SK-N-SH treated with all-trans-retinoic acid at 6 μM for 48 hours (cell line): ENCODE results near the gene SCAPER.

Experiments used
- ATAC-seq: fragments of 200-7000 bp; cut with Tn5 transposase; 3 replicates; pipeline ENCODE4 v1.9.1; 2020; ENCODE audit warnings: mild to moderate bottlenecking, moderate library complexity
- ARNTL ChIP-seq: fragments of 450-650 bp; formaldehyde crosslinking; IDR thresholded peaks from 2 replicates; pipeline ENCODE4 v1.5.0; 2020; ENCODE audit warnings: low read depth, mild to moderate bottlenecking, moderate library complexity, borderline replicate concordance
- BACH2 ChIP-seq: fragments of 250-450 bp; sonication (Bioruptor Pico); IDR thresholded peaks from 2 replicates; pipeline ENCODE4 v1.9.0; 2021; ENCODE audit warnings: mild to moderate bottlenecking, borderline replicate concordance
- CREB5 ChIP-seq: fragments of 250-450 bp; sonication (Bioruptor Pico); IDR thresholded peaks from 2 replicates; pipeline ENCODE4 v1.5.1; 2020; ENCODE audit warnings: low read depth, mild to moderate bottlenecking, moderate library complexity
- CSDC2 ChIP-seq: fragments of 250-450 bp; sonication (Bioruptor Pico); IDR thresholded peaks from 2 replicates; pipeline ENCODE4 v1.5.0; 2020; ENCODE audit warnings: mild to moderate bottlenecking, moderate library complexity
- CSRNP3 ChIP-seq: fragments of 250-450 bp; sonication (Bioruptor Pico); IDR thresholded peaks from 2 replicates; pipeline ENCODE4 v1.5.1; 2021; ENCODE audit warnings: mild to moderate bottlenecking, moderate library complexity
- ESRRG ChIP-seq: fragments of 250-450 bp; sonication (Bioruptor Pico); IDR thresholded peaks from 2 replicates; pipeline ENCODE4 v1.6.1; 2021; ENCODE audit warnings: mild to moderate bottlenecking
- GLIS3 ChIP-seq: fragments of 250-450 bp; sonication (Bioruptor Pico); IDR thresholded peaks from 2 replicates; pipeline ENCODE4 v1.5.0; 2020; ENCODE audit warnings: mild to moderate bottlenecking, moderate library complexity
- ISL1 ChIP-seq: fragments of 250-450 bp; sonication (Bioruptor Pico); IDR thresholded peaks from 2 replicates; pipeline ENCODE4 v2.1.2; 2022; ENCODE audit warnings: mild to moderate bottlenecking, moderate library complexity
- OSR1 ChIP-seq: fragments of 250-450 bp; sonication (Bioruptor Pico); IDR thresholded peaks from 2 replicates; pipeline ENCODE4 v1.8.0; 2022; ENCODE audit warnings: moderate library complexity, mild to moderate bottlenecking, inconsistent platforms
- PATZ1 ChIP-seq: fragments of 250-450 bp; sonication (Bioruptor Pico); IDR thresholded peaks from 2 replicates; pipeline ENCODE4 v1.8.0; 2020; ENCODE audit warnings: mild to moderate bottlenecking, moderate library complexity, borderline replicate concordance
- POU6F1 ChIP-seq: fragments of 250-450 bp; sonication (Bioruptor Pico); IDR thresholded peaks from 2 replicates; pipeline ENCODE4 v1.8.0; 2021; ENCODE audit warnings: low read depth, mild to moderate bottlenecking, moderate library complexity, borderline replicate concordance
- PPARA ChIP-seq: fragments of 250-450 bp; sonication (Bioruptor Pico); IDR thresholded peaks from 2 replicates; pipeline ENCODE4 v1.5.0; 2020; ENCODE audit warnings: mild to moderate bottlenecking, borderline replicate concordance
- RARB ChIP-seq: fragments of 250-450 bp; sonication (Bioruptor Pico); IDR thresholded peaks from 2 replicates; pipeline ENCODE4 v1.8.0; 2021; ENCODE audit warnings: mild to moderate bottlenecking, moderate library complexity
- SNAI2 ChIP-seq: fragments of 250-450 bp; sonication (Bioruptor Pico); IDR thresholded peaks from 2 replicates; pipeline ENCODE4 v1.5.0; 2020; ENCODE audit warnings: mild to moderate bottlenecking, moderate library complexity
- TOX ChIP-seq: fragments of 250-450 bp; sonication (Bioruptor Pico); IDR thresholded peaks from 2 replicates; pipeline ENCODE4 v1.8.0; 2021; ENCODE audit warnings: mild to moderate bottlenecking, moderate library complexity, borderline replicate concordance
- TSHZ2 ChIP-seq: fragments of 250-450 bp; sonication (Bioruptor Pico); IDR thresholded peaks from 2 replicates; pipeline ENCODE4 v1.5.0; 2020; ENCODE audit warnings: mild to moderate bottlenecking, moderate library complexity
- ZC3H10 ChIP-seq: fragments of 250-450 bp; sonication (Bioruptor Pico); IDR thresholded peaks from 2 replicates; pipeline ENCODE4 v1.5.1; 2021; ENCODE audit warnings: mild to moderate bottlenecking, moderate library complexity
- ZFP3 ChIP-seq: fragments of 250-450 bp; sonication (Bioruptor Pico); IDR thresholded peaks from 2 replicates; pipeline ENCODE4 v1.5.0; 2020; ENCODE audit warnings: mild to moderate bottlenecking, moderate library complexity
- ZFP30 ChIP-seq: fragments of 450-650 bp; formaldehyde crosslinking; IDR thresholded peaks from 2 replicates; pipeline ENCODE4 v1.5.0; 2022; ENCODE audit warnings: mild to moderate bottlenecking, moderate library complexity
- ZNF565 ChIP-seq: fragments of 450-650 bp; formaldehyde crosslinking; conservative IDR thresholded peaks from 2 replicates; pipeline ENCODE4 v1.5.0; 2020; ENCODE audit warnings: low read depth, mild to moderate bottlenecking, moderate library complexity
- ZNF70 ChIP-seq: fragments of 450-650 bp; formaldehyde crosslinking; IDR thresholded peaks from 2 replicates; pipeline ENCODE4 v1.5.0; 2020; ENCODE audit warnings: mild to moderate bottlenecking, moderate library complexity
- ZNF8 ChIP-seq: fragments of 450-650 bp; formaldehyde crosslinking; IDR thresholded peaks from 2 replicates; pipeline ENCODE4 v1.5.0; 2020; ENCODE audit warnings: mild to moderate bottlenecking, moderate library complexity

Gene SCAPER

GRCh38 chr15:76764004-76764403 lies 141.1 kb downstream of the SCAPER start:
- TF ChIP-seq ESRRG (CRISPR knock-in tag) (no peak), ZFP30 (no peak), CSDC2 (no peak), BACH2 (CRISPR knock-in tag) (no peak), TSHZ2 (no peak), ISL1 (CRISPR knock-in tag) (no peak), CSRNP3 (CRISPR knock-in tag) (no peak), ZNF70 (CRISPR knock-in tag) (no peak), PATZ1 (CRISPR knock-in tag) (no peak), TOX (CRISPR knock-in tag) (no peak), CREB5 (CRISPR knock-in tag) (no peak), OSR1 (CRISPR knock-in tag) (no peak), GLIS3 (CRISPR knock-in tag) (no peak), ZFP3 (CRISPR knock-in tag) (no peak), ZNF8 (CRISPR knock-in tag) (no peak), SNAI2 (CRISPR knock-in tag) (no peak), ZC3H10 (CRISPR knock-in tag) (no peak)
- no peak for ATAC-seq

GRCh38 chr15:76763554-76763953 lies 141.6 kb downstream of the SCAPER start:
- TF ChIP-seq ZFP30 = no peak
- no peak for TF ChIP-seq ZNF8 (CRISPR knock-in tag)
- no peak for TF ChIP-seq ESRRG (CRISPR knock-in tag)
- no peak for TF ChIP-seq OSR1 (CRISPR knock-in tag)
- no peak for TF ChIP-seq POU6F1 (CRISPR knock-in tag)
- TF ChIP-seq SNAI2 (CRISPR knock-in tag) = no peak
- TF ChIP-seq ZNF70 (CRISPR knock-in tag) = no peak
- TF ChIP-seq ISL1 (CRISPR knock-in tag) = no peak
- TF ChIP-seq GLIS3 (CRISPR knock-in tag) = no peak
- no peak for TF ChIP-seq CSDC2
- TF ChIP-seq ARNTL (CRISPR knock-in tag) = no peak
- no peak for TF ChIP-seq BACH2 (CRISPR knock-in tag)
- TF ChIP-seq PPARA (CRISPR knock-in tag) = no peak
- TF ChIP-seq ZNF565 (CRISPR knock-in tag) = no peak
- TF ChIP-seq TOX (CRISPR knock-in tag) = no peak
- TF ChIP-seq RARB (CRISPR knock-in tag) = no peak
- no peak for TF ChIP-seq PATZ1 (CRISPR knock-in tag)
- no peak for TF ChIP-seq CSRNP3 (CRISPR knock-in tag)
- TF ChIP-seq ZFP3 (CRISPR knock-in tag) = no peak
- no peak for TF ChIP-seq ZC3H10 (CRISPR knock-in tag)
- TF ChIP-seq, all 23 proteins: peak for 0
- ATAC-seq = no peak
